HepG2 (cell line): ENCODE results near the gene VAMP5. TPM values are rescaled to one million over a fixed set of nuclear protein-coding genes. Genes with fewer than 3 reads are reported as not detected.

Experiments
- ATAC-seq: fragments of 200-7000 bp; cut with Tn5 transposase; 3 replicates; pipeline ENCODE4 v1.9.1; 2020; ENCODE audit warnings: mild to moderate bottlenecking, moderate library complexity
- BruUV-seq: library from RNA; stranded (reverse); fragments of 400-500 nt; replicated peaks from 2 replicates; lab custom pipeline; 2021; lab: Mats Ljungman, UMichigan
- CTCF ChIA-PET: fragments of 300-600 bp; formaldehyde crosslinking; extraction: SDS; loops from one replicate; lab custom pipeline; 2021; ENCODE audit warnings: low total read pairs, inconsistent platforms, low intra/inter-chr PET ratio; lab: Yijun Ruan, JAX
- POLR2A ChIA-PET: fragments of 350-600 bp; sonication (Branson Sonifier 250); formaldehyde crosslinking; loops from one replicate; lab custom pipeline; 2020; ENCODE audit warnings: antibody characterized with exemption, inconsistent platforms; lab: Yijun Ruan, JAX
- DNase-seq: peaks from one replicate; pipeline ENCODE4 v3.0.0-alpha.2; 2015; ENCODE audit warnings: low spot score
- FAIRE-seq: peaks from 3 replicates; lab custom pipeline; 2011; peaks lifted over from hg19 to GRCh38; lab: Jason Lieb, UNC
- H2AFZ ChIP-seq: one replicate; pipeline ENCODE4 v1.6.1; 2011; ENCODE audit warnings: low read length, inconsistent platforms
- H3K27ac ChIP-seq: fragments of 300-600 bp; 3 replicates; pipeline ENCODE4 v1.8.0; 2011; ENCODE audit warnings: mixed run types, mild to moderate bottlenecking, mixed read lengths, low read length, inconsistent platforms; ENCODE audit not compliant: insufficient read depth; ENCODE audit errors: extremely low read length
- H3K27me3 ChIP-seq, 2 experiments: fragments of 200-600 bp in 1 of 2; 2 replicates in 1 of 2; 3 replicates in 1 of 2; pipeline versions ENCODE4 v1.6.0 to v1.8.0; 2011; ENCODE audit warnings: low read length in 2 of 2, mild to moderate bottlenecking in 2 of 2, moderate library complexity in 2 of 2, inconsistent platforms in 1 of 2; ENCODE audit not compliant: insufficient read depth in 2 of 2, control insufficient read depth in 1 of 2
- H3K36me3 ChIP-seq, 2 experiments: fragments of 200-600 bp in 1 of 2; replicated peaks in 1 of 2; 2 replicates in 1 of 2; 3 replicates in 1 of 2; pipeline versions ENCODE4 v1.5.1 to v1.8.0; 2011; ENCODE audit warnings: low read length in 2 of 2, inconsistent platforms in 1 of 2; ENCODE audit not compliant: insufficient read depth in 2 of 2, control insufficient read depth in 1 of 2
- H3K4me1 ChIP-seq: 2 replicates; pipeline ENCODE4 v1.5.1; 2012; ENCODE audit warnings: low read length, inconsistent platforms; ENCODE audit not compliant: insufficient read depth
- H3K4me2 ChIP-seq: 2 replicates; pipeline ENCODE4 v1.6.0; 2011; ENCODE audit warnings: low read depth, low read length, inconsistent platforms
- H3K4me3 ChIP-seq, 3 experiments: fragments of 200-600 bp in 1 of 3; sonication (generic), shearing (Covaris generic) in 1 of 3; replicated peaks in 1 of 3; 2 replicates each; pipeline ENCODE4 v1.5.1; 2011 to 2016; ENCODE audit warnings: low read length in 3 of 3, inconsistent platforms in 2 of 3, low read depth in 2 of 3, mild to moderate bottlenecking in 2 of 3, control low read depth in 1 of 3, mixed read lengths in 1 of 3; ENCODE audit not compliant: insufficient read depth in 1 of 3
- H3K79me2 ChIP-seq: one replicate; pipeline ENCODE4 v1.6.1; 2011; ENCODE audit warnings: low read length, inconsistent platforms; ENCODE audit not compliant: insufficient read depth
- H3K9ac ChIP-seq: 2 replicates; pipeline ENCODE4 v1.6.0; 2011; ENCODE audit warnings: mild to moderate bottlenecking, low read depth, low read length, inconsistent platforms; ENCODE audit not compliant: insufficient read depth
- H3K9me3 ChIP-seq: 2 replicates; pipeline ENCODE4 v1.5.1; 2012; ENCODE audit warnings: mild to moderate bottlenecking, low read length
- H4K20me1 ChIP-seq: 2 replicates; pipeline ENCODE4 v1.6.0; 2011; ENCODE audit warnings: inconsistent platforms, mild to moderate bottlenecking, low read length, moderate library complexity; ENCODE audit not compliant: insufficient read depth
- CCDC6 ChIP-seq: sonication (generic); formaldehyde crosslinking; IDR thresholded peaks from 2 replicates; pipeline ENCODE4 v1.8.1; 2022; ENCODE audit warnings: mild to moderate bottlenecking, missing genetic modification reagents, moderate library complexity
- CHD4 ChIP-seq: fragments of 200-600 bp; sonication (generic); IDR thresholded peaks from 2 replicates; pipeline ENCODE4 v1.7.0; 2017; ENCODE audit warnings: mild to moderate bottlenecking, low read length, borderline replicate concordance
- HDAC1 ChIP-seq: sonication (generic); formaldehyde crosslinking; IDR thresholded peaks from 2 replicates; pipeline ENCODE4 v1.5.1; 2020; ENCODE audit warnings: mild to moderate bottlenecking, missing genetic modification reagents
- NFIC ChIP-seq: IDR thresholded peaks from 2 replicates; pipeline ENCODE4 v1.6.1; 2012; ENCODE audit warnings: mild to moderate bottlenecking, low read length, inconsistent platforms
- SOX5 ChIP-seq: IDR thresholded peaks from 2 replicates; pipeline ENCODE4 v1.6.1; 2016; ENCODE audit warnings: borderline replicate concordance
- SOX6 ChIP-seq, 2 experiments: fragments of 450-650 bp in 1 of 2; sonication (generic) in 1 of 2; formaldehyde crosslinking in 1 of 2; IDR thresholded peaks; 2 replicates each; pipeline versions ENCODE4 v1.4.0 to v1.6.1; 2017 to 2020; ENCODE audit warnings: antibody characterized with exemption in 1 of 2, mild to moderate bottlenecking in 1 of 2, missing genetic modification reagents in 1 of 2
- TCF7L2 ChIP-seq: IDR thresholded peaks from 2 replicates; pipeline ENCODE4 v1.6.1; 2011; ENCODE audit warnings: mild to moderate bottlenecking, low read depth, low read length, moderate library complexity
- WGBS: methylation state at CpG from one replicate; pipeline ENCODE4 v1.1.6; 2017; ENCODE audit warnings: low lambda C conversion rate; 5-methylcytosine and 5-hydroxymethylcytosine counted together
- in situ Hi-C: cut with HindIII; loops from 2 replicates; pipeline ENCODE4 v1.10.0; 2017; ENCODE audit warnings: low pct_unique_long_range_greater_than_20kb; ENCODE audit not compliant: extremely low pct_ligation_motif_present
- intact Hi-C: fragments of 100-400 bp; cut with micrococcal nuclease; formaldehyde crosslinking; loops from one replicate; pipeline ENCODE4 v1.10.0; 2022; ENCODE audit not compliant: unreplicated experiment
- polyA plus RNA-seq, 8 experiments: library from polyadenylated mRNA; depleted of rRNA in 3 of 8; stranded (reverse) in 7 of 8; unstranded in 1 of 8; fragments of >200 nt; fragmentation: Illumina TruSeq in 4 of 8; extraction: Trizol in 4 of 8; gene quantifications; 2 replicates each; pipeline versions ENCODE4 v1.2.1 to v1.2.3, GENCODE V29; 2011 to 2016; ENCODE audit warnings: low read depth in 4 of 8, missing spikeins in 1 of 8, mixed read lengths in 1 of 8; ENCODE audit not compliant: insufficient read depth in 1 of 8
- total RNA-seq, 5 experiments: library from RNA; depleted of rRNA; stranded (reverse); fragments of >200 nt; fragmentation: Illumina TruSeq; extraction: Trizol; gene quantifications; 2 replicates each; pipeline ENCODE4 v1.2.3, GENCODE V29; 2016; ENCODE audit warnings: low read depth in 1 of 5
- TF ChIP-seq, protein P1 (sequence below): IDR thresholded peaks from 2 replicates; pipeline ENCODE4 v1.4.0; 2020; ENCODE audit warnings: mild to moderate bottlenecking, missing genetic modification reagents
- TF ChIP-seq, protein P2 (sequence below): sonication (generic); formaldehyde crosslinking; IDR thresholded peaks from 2 replicates; pipeline ENCODE4 v1.4.0; 2020; ENCODE audit warnings: missing genetic modification reagents, low read depth, mild to moderate bottlenecking, borderline replicate concordance
- TF ChIP-seq, protein P3 (sequence below): sonication (generic); formaldehyde crosslinking; IDR thresholded peaks from 2 replicates; pipeline ENCODE4 v1.8.1; 2022; ENCODE audit warnings: mild to moderate bottlenecking, missing genetic modification reagents
- TF ChIP-seq, protein P4 (sequence below): sonication (generic); formaldehyde crosslinking; IDR thresholded peaks from 2 replicates; pipeline ENCODE4 v1.4.0; 2020; ENCODE audit warnings: mild to moderate bottlenecking, missing genetic modification reagents
- TF ChIP-seq, protein P5 (sequence below): sonication (generic); formaldehyde crosslinking; IDR thresholded peaks from 2 replicates; pipeline ENCODE4 v1.4.0; 2020; ENCODE audit warnings: missing genetic modification reagents

Gene VAMP5
- total and polyA plus RNA-seq, 2 of the 13 experiments (the other 11 are each of a cell fraction or from before 2014, with no cell fraction given) = 7.2 to 56.7 TPM

DNA sequence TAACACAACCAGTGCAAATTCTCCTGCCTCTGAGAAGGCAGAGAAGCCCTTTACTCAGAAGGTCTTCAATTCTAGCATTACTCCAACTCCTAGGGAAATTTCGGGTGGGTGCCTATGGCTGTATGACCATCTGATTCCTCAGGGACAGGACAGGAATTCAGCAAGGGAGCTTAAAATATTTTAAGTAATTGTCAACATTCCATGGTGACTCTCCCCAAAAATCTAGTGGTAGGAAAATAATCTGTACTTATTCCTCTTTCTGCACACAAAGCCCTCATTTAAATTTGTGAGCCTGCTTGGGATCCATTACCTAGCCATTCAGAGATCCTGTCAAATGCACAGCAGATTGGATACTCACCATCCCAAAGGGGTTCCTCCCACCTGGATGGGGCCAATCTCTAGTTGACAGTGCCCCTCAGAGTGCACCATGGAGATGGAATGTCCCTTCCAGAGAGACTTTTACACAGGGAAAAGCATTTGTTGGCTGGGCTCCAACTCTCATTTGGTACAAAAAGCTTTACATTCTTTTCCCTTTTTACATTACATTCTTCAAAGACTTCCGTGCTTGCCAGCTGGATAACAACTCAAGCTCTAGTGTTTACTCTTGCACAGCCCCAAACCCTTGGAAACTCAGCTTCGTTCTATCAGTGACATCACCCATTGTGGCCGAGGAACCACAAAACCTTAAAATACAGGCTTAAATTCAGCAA, 21.3 kb downstream of the VAMP5 start (continued):
- TF ChIP-seq, protein P1, sequence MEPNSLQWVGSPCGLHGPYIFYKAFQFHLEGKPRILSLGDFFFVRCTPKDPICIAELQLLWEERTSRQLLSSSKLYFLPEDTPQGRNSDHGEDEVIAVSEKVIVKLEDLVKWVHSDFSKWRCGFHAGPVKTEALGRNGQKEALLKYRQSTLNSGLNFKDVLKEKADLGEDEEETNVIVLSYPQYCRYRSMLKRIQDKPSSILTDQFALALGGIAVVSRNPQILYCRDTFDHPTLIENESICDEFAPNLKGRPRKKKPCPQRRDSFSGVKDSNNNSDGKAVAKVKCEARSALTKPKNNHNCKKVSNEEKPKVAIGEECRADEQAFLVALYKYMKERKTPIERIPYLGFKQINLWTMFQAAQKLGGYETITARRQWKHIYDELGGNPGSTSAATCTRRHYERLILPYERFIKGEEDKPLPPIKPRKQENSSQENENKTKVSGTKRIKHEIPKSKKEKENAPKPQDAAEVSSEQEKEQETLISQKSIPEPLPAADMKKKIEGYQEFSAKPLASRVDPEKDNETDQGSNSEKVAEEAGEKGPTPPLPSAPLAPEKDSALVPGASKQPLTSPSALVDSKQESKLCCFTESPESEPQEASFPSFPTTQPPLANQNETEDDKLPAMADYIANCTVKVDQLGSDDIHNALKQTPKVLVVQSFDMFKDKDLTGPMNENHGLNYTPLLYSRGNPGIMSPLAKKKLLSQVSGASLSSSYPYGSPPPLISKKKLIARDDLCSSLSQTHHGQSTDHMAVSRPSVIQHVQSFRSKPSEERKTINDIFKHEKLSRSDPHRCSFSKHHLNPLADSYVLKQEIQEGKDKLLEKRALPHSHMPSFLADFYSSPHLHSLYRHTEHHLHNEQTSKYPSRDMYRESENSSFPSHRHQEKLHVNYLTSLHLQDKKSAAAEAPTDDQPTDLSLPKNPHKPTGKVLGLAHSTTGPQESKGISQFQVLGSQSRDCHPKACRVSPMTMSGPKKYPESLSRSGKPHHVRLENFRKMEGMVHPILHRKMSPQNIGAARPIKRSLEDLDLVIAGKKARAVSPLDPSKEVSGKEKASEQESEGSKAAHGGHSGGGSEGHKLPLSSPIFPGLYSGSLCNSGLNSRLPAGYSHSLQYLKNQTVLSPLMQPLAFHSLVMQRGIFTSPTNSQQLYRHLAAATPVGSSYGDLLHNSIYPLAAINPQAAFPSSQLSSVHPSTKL (CRISPR knock-in tag) = peak; percentile 52; the same call in 1 of the 2 replicates
- TF ChIP-seq, protein P2, sequence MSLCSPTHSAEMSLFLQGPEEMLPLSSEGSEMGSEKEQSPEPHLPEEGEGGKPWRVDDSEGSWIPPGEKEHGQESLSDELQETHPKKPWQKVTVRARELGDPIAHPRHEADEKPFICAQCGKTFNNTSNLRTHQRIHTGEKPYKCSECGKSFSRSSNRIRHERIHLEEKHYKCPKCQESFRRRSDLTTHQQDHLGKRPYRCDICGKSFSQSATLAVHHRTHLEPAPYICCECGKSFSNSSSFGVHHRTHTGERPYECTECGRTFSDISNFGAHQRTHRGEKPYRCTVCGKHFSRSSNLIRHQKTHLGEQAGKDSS (CRISPR knock-in tag) = no peak
- TF ChIP-seq HDAC1 = 0 out of 2 replicates have a peak, but pooled peaks have one; percentile 25
- TF ChIP-seq SOX6 (IDR thresholded peaks at IDR 0.05) = no peak
- peak; percentile 53; the same call in 1 of the 2 replicates for TF ChIP-seq SOX6 (CRISPR knock-in tag; IDR thresholded peaks at IDR 0.05)
- TF ChIP-seq, all 625 proteins: peak for 46

DNA sequence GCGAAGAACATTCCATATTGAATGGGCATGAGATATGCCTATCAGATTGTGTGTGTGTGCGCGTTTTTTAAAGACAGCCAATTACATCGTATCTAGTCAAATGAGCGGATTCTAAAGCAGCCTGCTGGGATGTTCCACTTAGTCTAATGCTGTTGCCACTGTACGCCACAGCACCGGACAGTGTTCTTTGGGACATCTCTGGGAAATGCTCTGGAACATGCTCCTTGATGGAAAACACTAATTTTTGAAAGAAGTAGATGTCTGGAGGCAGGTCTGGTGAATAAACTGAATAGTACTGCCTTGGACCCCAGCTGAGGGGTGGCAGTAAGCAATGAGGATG, 21.9 kb downstream of the VAMP5 start:
- H4K20me1 ChIP-seq = no peaks in the 10 kb centered on the region
- H3K27ac ChIP-seq = peak overlapping the region; percentile 17
- peaks cover 9 to 24% of the 10 kb centered on the region in 2 experiments for H3K36me3 ChIP-seq
- no peaks in the 10 kb centered on the region for H3K9me3 ChIP-seq
- 92% methylated on average over 7 of the region's 7 CpGs for WGBS
- H3K79me2 ChIP-seq = peaks cover 40% of the 10 kb centered on the region
- POLR2A ChIA-PET = interaction anchor here (0.6 to 25.9 kb wide), 9 partner anchors 10 to 241 kb away, joined by 3 to 795 read pairs (median 13); partner anchors contain the start of genes GGCX, MAT2A, RNF181 and SH2D6
- in situ Hi-C loops (no loop called here), intact Hi-C loops (no loop called here)
- BruUV-seq = no TSS peak
- H3K27me3 ChIP-seq = no peaks in the 10 kb centered on the region; a peak in 1 of 5 replicates
- H3K4me3 ChIP-seq = no peak overlapping the region
- no peak for ATAC-seq
- peak overlapping the region; percentile 86; the same call in 1 of the 2 replicates for H3K4me2 ChIP-seq
- no peak overlapping the region for H3K9ac ChIP-seq
- CTCF ChIA-PET = no interaction called here
- FAIRE-seq = no peak
- H3K4me1 ChIP-seq = peaks cover 77% of the 10 kb centered on the region
- no peak overlapping the region for H2AFZ ChIP-seq
- no peak for DNase-seq
- TF ChIP-seq, protein P3, sequence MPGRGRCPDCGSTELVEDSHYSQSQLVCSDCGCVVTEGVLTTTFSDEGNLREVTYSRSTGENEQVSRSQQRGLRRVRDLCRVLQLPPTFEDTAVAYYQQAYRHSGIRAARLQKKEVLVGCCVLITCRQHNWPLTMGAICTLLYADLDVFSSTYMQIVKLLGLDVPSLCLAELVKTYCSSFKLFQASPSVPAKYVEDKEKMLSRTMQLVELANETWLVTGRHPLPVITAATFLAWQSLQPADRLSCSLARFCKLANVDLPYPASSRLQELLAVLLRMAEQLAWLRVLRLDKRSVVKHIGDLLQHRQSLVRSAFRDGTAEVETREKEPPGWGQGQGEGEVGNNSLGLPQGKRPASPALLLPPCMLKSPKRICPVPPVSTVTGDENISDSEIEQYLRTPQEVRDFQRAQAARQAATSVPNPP (CRISPR knock-in tag) = no peak
- TF ChIP-seq, protein P4, sequence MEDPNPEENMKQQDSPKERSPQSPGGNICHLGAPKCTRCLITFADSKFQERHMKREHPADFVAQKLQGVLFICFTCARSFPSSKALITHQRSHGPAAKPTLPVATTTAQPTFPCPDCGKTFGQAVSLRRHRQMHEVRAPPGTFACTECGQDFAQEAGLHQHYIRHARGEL = no peak
- TF ChIP-seq SOX5 (CRISPR knock-in tag) (no peak), CCDC6 (CRISPR knock-in tag) (0 out of 2 replicates have a peak, but pooled peaks have one; percentile 13), NFIC (0 out of 2 replicates have a peak, but pooled peaks have one; percentile 6), CHD4 (no peak), TCF7L2 (no peak)
- TF ChIP-seq, protein P5, sequence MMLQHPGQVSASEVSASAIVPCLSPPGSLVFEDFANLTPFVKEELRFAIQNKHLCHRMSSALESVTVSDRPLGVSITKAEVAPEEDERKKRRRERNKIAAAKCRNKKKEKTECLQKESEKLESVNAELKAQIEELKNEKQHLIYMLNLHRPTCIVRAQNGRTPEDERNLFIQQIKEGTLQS = 0 out of 2 replicates have a peak, but pooled peaks have one; percentile 0
